T-helper 9 cell (primary cell): ENCODE results near the gene BHLHE23.

Experiments used
- DNase-seq: peaks from one replicate; pipeline ENCODE4 v3.0.0-alpha.2; 2020

The BHLHE23 gene

DNA sequence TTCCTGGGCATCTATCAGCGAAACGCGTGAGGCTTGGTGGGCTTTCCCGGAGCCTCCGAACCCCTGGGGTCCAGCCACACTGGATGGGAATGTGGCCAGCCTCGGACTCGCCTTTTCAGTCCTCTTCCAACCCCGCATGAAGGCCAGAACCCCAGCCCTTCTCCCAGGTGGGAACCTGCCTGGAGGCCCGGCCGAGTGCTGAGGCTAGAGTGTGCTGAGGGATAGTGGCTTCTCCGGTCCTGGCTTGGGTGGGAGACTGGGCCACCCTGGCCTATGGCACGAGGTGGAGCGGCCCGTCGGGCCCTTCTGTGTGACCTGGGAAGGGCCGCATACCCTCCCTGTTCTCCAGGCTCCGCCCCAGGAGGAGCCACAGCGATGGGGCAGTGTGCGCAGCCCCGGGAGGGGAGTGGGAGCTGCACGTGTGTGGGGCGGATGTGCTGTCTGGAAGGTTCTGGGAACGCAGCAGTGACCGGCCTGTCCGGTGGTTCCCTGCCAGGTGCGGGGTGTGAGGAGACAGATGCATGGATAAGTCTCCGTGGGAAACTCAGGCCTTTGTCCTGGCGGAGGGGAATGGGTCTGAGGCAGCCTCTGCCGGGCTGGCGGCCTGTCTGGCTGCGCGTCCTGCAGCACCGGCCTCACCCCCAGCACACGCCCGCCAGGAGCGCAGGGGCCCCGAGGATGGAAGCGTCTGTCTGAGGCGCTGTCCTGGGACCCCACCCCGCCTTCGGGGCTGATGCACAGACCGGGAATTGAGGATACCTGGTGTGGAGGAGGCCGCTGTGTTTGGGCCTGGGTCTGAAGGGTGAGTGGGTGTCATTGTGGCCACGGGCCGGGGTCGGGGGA lies 1.1 kb upstream of the BHLHE23 start:
- no peak for DNase-seq

DNA sequence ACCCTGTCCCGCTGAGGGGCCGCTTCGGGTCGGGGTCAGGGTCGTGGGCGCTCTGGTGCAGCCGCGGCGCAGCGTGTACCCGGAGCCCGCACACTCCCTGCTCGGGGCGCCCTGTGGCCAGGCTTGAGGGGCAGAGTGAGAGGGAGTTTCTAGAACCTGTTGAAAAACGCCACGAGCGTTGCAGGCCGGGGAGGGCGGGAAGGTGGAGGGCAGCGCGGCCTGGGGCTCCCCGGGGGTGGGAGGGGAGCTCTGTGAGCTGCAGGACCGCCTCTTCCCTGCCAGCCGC lies 539 bp upstream of the BHLHE23 start:
- DNase-seq = no peak

- DNase-seq = no peak
Measured at GRCh38 chr20:63005862-63006539, 763 bp downstream of the BHLHE23 start.

GRCh38 chr20:63005365-63005861 lies 1.4 kb downstream of the BHLHE23 start:
- DNase-seq = no peak

- DNase-seq = no peak
Measured at GRCh38 chr20:63004607-63005364, 2.0 kb downstream of the BHLHE23 start.

DNA sequence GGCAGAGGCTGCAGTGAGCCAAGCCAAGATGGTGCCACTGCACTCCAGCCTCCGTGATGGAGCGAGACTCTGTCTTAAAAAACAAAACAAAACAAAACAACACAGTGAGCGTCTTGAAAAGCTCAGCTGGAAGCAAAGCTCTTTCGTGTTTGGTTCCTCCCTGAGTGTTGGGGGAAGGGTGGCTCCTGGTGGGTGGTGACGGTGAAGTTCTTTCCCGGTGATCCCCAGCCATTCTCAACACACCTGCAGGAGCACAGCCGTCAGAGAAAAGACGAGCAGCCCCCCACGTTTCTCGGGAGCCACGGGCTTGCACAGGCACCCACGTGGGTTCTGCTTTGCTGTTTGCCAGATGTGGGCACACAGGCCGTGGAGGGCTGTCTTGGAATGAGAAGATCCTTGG lies 3.2 kb downstream of the BHLHE23 start:
- DNase-seq = no peak

- no peak for DNase-seq
Measured at GRCh38 chr20:63002511-63002910, 4.3 kb downstream of the BHLHE23 start.

GRCh38 chr20:63000958-63001357 lies 5.8 kb downstream of the BHLHE23 start:
- no peak for DNase-seq

- no peak for DNase-seq
Measured at GRCh38 chr20:63000036-63000435, 6.7 kb downstream of the BHLHE23 start.

DNA sequence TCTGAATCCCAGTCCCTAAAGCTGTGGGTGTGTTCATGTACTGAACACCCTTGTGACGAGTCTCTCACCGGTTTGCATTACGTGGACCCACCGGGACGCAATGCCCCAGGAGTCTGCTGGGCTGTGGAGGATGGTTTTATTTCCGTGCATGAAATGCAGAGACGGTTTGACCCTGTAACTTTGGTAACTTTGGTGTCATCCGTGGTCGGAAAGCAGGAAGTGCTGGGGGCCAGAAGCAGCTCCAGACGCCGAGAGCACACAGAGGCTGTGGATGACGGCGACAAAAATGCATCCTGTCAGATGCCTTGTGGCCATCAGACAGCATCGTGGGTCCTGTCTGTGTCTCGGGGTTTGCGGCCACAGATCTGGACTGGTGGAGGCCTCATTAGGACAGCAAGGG lies 7.2 kb downstream of the BHLHE23 start:
- DNase-seq = no peak

- DNase-seq = no peak
Measured at GRCh38 chr20:62998449-62998848, 8.3 kb downstream of the BHLHE23 start.

GRCh38 chr20:62997417-62998035 lies 9.2 kb downstream of the BHLHE23 start:
- DNase-seq = no peak

DNA sequence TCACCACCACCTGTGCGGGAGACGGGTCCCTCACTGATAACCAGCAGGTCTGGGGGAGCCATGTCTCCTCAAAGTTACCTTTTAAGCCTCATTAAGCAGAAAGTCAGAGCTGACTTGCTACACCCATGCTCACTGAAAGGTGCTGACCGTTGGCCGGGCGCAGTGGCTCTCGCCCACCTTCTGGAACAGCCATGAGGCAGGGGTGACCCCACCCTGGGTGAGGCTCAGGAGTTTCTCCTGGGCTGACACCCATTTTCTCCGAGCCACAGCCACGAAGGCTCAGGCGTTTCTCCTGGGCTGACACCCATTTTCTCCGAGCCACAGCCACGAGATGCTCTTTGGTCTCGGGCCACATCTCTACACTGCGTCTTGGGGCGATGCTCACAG lies 10.2 kb downstream of the BHLHE23 start:
- DNase-seq = no peak

DNA sequence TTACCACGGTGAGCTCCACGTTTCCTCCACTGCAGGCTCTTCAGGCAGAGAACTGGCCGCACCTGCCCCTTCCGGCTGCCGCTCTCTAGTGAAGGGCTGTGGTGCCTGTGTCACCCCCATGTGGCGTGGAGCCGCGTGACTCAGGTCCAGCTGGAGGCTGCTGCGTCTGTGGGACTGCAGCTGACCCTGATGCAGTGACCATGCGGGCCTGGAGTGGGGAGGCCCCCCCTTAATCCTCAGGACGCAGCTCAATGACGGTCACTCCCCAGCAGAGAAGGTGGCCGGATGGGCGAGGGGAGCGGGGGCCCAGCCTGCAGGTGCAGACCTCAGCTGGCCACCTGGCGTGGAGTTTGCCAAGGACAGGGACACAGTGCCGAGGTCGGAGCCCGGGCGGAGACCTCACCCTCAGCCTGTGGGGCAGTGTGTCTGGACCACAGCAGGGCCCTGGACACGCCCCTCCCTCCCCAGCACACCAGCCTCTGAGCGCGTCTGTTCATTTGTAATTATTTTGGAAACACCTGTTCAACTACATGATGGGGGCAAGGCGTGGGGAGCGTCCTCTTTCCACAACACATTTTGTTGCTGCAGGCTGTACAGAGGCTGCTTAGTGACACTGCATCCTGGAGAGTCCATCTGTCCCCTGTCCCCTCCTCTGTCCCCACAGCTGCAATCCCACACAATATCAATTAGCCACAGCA lies 10.7 kb downstream of the BHLHE23 start:
- no peak for DNase-seq

DNA sequence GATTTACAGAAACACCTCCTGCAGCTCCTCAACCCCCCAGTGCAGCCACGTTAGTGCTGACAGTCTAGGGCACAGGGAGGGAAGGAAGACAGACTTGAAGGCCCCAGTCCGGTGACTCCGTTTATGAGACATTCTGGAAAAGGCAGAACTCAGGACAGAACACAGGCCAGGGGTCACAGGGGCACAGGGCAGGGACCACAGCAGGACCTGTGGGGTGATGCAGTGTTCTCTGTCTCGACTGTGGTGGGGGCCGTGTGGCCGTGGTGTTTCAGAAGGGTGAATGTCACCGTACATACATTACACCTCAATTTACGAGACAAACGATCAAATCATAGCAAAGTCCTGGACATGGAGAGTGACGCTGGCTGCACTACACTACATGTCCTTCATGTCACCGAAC lies 11.3 kb downstream of the BHLHE23 start:
- DNase-seq = no peak

GRCh38 chr20:62994869-62995281 lies 11.9 kb downstream of the BHLHE23 start:
- DNase-seq = no peak

GRCh38 chr20:62993856-62994494 lies 12.8 kb downstream of the BHLHE23 start:
- no peak for DNase-seq

- DNase-seq = no peak
Measured at GRCh38 chr20:62991863-62992262, 14.9 kb downstream of the BHLHE23 start.

- no peak for DNase-seq
Measured at GRCh38 chr20:62991196-62991807, 15.5 kb downstream of the BHLHE23 start.

DNA sequence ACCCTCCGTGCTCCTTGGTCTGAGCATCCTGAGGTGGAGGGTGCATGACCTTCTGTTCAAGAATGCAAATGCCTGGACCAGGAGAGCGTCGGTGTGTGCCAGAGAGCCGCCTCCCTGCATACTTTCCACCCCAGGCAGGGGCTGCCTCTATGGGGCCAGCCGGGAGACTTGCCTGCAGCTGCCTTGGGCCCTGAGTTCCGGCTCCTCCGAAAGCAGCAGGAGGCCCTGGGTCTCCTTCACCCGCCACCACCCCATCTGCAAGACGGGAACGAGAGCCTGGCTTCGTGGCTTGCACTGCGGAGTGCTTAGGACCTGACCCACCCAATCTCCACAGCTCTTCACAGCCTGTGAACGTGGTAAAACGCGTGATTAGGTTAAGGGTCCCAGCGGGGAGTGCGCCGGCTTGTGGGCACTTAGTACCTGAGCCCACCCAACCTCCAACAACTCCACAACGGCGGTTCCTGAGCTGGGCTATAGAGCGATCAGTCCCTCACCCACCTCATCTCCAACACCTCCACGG lies 16.4 kb downstream of the BHLHE23 start:
- DNase-seq = no peak

GRCh38 chr20:62989201-62989601 lies 17.6 kb downstream of the BHLHE23 start:
- no peak for DNase-seq
